SK-N-DZ (cell line): ENCODE data around the gene EBI3.
"Not testable (repeated sequence)": the region's sequence is repeated elsewhere in the genome, so short reads cannot be mapped to it uniquely, and the experiment has no call there.

ENCODE experiments used
- DNase-seq: peaks from one replicate; pipeline ENCODE4 v3.0.0-alpha.2; 2015; ENCODE audit warnings: low spot score

The EBI3 gene

GRCh38 chr19:4277191-4277696 is 47.9 kb downstream of the EBI3 start:
- DNase-seq = peak; percentile 87

- peak; percentile 76 for DNase-seq
Observed at GRCh38 chr19:4278010-4278409, 48.7 kb downstream of the EBI3 start.

- DNase-seq = peak; percentile 94
Observed at GRCh38 chr19:4278419-4279266, 49.3 kb downstream of the EBI3 start, which contains the start of gene SHD. TSS of gene SHD (plus strand) at chr19:4279266. CDS start at chr19:4280064, 798 bp downstream.

GRCh38 chr19:4279267-4279529 is 49.9 kb downstream of the EBI3 start:
- no peak for DNase-seq

- DNase-seq = no peak
Observed at GRCh38 chr19:4279530-4280422, 50.5 kb downstream of the EBI3 start.

- peak; percentile 76 for DNase-seq
Observed at GRCh38 chr19:4284176-4284958, 55.0 kb downstream of the EBI3 start.

- DNase-seq = no peak
Observed at GRCh38 chr19:4284974-4285373, 55.7 kb downstream of the EBI3 start.

GRCh38 chr19:4286141-4286540 is 56.8 kb downstream of the EBI3 start:
- DNase-seq = not testable (repeated sequence)
